ENCODE measurements around the gene RAB40B.
"Not testable (repeated sequence)": the region's sequence is repeated elsewhere in the genome, so short reads cannot be mapped to it uniquely, and the experiment has no call there.

The RAB40B gene, protein sequence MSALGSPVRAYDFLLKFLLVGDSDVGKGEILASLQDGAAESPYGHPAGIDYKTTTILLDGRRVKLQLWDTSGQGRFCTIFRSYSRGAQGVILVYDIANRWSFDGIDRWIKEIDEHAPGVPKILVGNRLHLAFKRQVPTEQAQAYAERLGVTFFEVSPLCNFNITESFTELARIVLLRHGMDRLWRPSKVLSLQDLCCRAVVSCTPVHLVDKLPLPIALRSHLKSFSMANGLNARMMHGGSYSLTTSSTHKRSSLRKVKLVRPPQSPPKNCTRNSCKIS

DNA sequence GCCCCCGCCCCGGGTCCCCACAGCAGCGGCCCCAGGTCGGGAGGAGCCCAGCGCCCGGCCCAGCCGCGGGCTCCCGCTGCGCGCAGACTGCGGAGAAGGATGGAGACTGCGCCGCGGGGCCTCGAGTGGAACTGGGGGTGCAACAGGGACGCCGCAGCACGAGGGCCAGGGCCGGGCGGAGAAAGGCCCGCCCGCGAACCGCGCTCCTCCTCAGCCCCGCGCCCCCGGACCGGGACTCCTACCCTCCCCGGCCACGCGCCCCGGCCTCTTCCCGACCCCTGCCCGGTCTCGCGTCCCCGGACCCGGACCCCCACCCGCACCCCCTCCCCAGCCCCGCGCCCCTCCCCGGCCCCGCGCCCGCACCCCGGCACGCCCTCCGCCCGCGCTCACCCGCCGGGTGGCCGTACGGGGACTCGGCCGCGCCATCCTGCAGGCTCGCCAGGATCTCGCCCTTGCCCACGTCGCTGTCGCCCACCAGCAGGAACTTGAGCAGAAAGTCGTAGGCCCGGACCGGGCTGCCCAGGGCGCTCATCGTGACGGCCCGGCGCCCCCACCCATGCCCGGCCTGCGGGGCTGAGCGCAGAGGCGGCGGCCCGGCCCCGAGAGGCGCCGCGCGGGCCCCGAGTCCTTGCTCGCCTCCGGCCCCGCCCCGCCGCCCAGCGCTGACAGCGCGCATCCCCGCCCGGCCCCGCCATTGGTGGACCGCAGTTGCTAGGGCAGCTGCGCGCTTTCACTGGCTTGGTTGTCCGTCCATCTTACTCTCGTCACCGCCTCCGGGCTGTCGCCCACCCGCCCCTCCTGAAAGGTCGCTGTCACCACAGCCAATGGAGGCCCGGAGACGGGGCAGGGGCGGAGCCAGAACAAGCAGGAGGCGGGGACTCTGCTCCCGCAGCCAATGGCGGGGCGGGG is at the start of gene RAB40B:
RAB40B (minus strand) TSS at position 634 of the 909 bp plus-strand sequence; CDS start at position 532, 102 bp downstream.
- peak; percentile 97 to 99 for ATAC-seq

DNA sequence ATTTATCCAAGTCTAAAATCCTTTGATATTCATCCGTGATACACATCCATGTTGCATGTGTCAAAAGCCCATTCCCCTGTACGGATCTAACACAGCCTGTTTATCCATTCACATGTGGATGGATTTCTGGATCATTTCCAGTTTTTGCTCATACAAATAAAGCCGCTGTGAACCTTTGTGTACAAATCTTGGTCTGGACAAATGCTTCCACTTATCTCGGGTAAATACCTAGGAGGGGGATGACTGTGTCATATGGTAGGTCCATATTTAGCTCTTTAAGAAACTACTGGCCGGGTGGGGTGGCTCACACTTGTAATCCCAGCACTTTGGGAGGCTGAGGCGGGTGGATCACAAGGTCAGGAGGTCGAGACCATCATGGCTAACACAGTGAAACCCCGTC is 47.0 kb upstream of the RAB40B start:
- no peak for ATAC-seq

DNA sequence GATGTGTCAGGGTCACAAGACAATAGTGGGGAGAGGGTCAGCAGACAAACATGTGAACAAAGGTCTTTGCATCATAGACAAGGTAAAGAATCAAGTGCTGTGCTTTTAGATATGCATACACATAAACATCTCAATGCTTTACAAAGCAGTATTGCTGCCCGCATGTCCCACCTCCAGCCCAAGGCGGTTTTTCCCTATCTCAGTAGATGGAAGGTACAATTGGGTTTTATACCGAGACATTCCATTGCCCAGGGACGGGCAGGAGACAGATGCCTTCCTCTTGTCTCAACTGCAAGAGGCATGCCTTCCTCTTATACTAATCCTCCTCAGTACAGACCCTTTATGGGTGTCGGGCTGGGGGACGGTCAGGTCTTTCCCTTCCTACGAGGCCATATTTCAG is 46.2 kb upstream of the RAB40B start:
- not testable (repeated sequence) for ATAC-seq

DNA sequence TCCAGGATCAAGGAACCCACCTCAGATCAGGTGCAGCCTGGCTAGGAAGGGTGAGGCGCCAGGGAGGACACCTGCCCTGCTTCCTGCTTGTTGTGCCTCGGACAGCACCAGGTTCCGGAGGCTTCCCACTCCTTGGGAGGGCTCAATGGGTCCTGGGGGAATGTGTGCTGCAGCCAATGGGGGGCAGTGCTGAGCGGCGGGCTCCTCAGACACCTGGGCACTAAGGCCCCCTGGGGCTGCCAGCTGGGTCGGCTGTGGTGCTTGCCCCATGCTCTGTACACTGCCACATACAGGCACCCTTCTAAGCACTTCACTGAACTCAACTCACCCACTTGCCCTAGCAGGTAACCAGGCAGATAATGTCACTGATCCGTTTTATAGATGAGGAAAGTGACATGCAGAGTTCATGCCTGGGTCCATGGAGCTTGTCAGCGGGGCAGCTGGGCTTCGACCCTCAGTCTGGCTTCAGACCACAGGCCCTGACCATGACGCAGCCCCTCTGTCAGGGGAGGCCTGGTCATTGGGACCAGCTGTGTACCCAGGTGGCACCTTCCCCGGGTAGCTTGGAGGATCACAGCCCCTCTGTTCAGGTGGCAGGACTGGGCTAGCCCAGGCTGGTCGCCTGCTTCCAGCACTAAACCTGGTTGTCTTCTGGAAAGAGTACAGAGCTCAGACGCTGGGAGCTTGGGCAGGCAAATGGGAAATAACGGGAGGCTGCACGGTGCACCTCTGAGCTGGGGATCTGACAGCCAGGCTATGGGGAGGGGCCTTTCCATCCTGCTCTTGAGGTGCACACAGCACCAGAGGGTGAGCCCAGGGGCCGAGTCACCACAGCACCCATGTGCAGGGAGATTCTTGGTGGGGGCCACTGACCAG is 45.1 kb upstream of the RAB40B start:
- ATAC-seq: no peak

DNA sequence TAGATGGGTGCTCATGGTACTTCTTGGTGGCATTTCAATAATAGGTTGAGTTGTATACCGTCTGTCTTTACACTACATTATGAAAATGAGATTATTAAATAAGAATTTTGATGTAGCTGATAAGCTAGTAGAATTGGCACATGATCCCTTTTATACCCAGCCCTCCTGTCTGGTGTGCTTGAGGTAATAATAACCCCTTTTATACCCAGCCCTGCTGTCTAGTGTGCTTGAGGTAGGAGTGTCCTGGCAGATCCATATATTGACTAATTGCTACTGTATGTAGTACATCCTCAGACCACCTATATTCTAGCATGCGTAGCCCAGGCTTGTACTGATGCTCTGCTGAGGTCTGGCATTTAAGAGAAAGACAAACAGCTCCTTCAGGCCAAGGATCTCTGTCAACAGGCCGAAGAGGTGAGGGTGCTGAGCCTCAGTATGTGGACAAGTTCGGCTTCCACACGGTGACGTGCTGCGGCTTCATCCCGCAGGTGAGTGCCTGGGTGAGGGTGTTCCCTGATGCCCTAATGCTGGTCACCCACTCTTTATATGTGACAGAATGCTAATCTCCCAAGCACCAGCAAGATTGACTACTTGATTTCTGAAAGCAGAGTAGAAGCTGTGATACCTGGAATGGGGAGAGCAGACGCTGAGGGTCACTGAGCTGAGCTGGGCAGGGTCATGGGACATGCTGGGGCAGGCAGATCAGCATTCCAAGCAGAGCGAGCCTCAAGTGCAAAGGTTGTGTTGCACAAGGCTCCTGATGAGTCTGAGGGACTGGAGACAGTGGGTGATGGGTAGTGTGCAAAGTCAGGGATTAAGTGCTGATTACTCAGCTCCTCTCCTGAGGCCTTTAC is 42.6 kb upstream of the RAB40B start:
- ATAC-seq: no peak

DNA sequence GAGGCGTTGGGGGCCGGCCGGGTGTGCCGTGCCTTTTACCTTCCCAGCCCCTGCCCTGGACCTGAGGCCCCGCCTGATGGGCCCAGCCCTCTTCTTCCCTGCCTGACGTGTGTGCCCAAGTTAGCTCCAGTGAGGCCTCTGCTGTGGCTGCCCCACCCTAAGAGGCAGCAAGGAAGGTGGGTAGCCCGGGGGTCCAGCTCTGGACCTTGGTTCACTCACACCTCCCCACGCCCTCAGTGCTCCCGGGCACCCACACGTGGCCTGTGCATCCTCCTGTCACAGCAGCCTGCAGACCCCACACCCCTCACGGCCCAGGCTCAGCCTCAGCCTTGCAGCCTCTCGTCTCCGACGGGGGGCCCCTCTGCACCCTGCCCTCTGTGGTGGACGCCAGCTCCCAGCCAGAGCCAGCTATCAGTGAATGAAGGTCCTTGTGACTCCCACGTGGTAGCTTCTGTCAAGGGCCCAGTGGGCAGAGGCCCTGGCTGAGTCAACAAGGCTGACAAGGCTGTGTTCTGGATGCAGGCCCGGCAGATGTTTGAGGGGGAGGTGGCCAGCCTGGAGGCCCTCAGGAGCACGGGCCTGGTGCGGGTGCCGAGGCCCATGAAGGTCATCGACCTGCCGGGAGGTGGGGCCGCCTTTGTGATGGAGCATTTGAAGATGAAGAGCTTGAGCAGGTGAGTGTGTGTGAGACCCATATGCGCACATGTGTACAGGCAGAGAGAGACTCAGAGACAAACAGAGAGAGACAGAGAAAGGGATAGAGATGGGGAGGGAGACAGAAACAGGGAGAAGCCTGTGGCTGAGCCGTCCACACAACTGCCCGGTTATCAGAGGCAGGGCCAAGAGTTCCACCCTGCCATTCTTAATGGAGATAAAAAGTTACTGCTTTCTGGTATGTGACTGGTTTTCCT is 39.7 kb upstream of the RAB40B start:
- no peak for ATAC-seq

DNA sequence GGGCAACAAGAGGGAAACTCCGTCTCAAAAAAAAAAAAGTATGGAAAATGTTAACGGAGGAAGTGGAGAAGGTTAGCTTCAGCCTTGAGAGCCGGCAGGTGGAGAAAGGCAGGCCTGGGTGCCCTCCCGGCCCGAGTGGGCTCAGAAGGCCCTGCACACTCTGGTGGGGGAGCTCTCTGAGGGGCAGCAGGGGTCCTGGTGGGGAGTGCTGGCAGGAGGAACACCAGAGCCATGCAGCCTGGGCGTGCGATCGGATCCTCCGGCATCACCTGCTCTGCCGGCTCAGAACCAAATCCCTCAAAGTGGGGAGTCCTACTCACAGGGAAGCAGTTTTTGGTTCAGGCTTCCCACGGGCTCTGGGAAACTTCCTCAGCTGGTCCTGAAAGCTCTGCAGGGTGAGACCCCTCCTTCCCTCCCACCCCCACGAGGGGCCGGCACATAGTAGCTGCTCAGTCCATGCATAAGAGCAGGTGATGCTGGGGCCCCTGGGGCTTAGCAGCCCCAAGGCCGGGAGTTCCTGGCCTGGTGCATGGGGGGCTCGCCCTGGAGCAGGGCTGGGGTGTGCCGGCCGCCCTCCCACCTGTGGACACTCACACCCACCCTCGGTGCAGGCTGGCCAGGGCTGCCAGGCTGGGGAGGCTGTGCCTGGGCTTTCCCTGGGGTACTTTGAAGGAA is 38.1 kb upstream of the RAB40B start:
- no peak for ATAC-seq

DNA sequence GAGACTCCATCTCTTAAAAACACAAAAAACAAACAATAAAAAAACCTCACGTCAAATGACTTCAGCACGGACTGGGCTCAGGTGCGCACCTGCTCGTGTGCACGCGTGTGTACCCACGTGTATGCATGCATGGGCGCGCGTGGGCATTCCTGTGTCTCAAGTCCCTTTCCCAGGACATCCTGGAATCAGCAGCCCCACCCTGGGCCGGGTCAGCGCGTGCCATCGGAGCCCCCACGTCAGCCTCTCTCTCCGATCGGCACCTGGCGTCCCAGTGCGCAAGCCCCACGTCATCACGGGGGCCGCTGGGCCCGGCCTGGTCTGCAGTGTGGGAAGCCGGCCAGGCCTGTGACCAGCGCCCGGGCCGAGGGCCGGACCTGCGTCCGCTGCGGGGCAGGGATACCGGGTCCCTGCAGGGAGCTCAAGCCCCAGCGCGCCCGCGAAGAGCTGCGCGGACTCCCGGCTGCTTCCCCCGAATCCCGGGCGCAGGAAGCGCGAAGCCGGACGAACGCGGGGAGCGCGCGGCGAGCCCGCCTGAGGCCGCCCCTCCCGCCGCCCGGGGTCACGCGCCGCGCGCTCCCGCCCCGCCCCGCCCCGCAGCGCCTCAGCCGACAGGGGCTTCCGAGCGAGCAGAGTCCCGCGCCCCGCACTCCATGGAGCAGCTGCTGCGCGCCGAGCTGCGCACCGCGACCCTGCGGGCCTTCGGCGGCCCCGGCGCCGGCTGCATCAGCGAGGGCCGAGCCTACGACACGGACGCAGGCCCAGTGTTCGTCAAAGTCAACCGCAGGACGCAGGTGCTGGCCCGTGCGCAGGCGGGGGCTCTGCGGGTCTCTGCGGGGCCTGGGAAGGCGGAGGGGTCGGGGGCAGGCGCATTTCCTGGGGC is 36.7 kb upstream of the RAB40B start, which contains the start of gene FN3K:
FN3K (plus strand) TSS at position 629 of the 880 bp plus-strand sequence; CDS start at position 651, 22 bp downstream.
- peak; percentile 38 to 56 for ATAC-seq

DNA sequence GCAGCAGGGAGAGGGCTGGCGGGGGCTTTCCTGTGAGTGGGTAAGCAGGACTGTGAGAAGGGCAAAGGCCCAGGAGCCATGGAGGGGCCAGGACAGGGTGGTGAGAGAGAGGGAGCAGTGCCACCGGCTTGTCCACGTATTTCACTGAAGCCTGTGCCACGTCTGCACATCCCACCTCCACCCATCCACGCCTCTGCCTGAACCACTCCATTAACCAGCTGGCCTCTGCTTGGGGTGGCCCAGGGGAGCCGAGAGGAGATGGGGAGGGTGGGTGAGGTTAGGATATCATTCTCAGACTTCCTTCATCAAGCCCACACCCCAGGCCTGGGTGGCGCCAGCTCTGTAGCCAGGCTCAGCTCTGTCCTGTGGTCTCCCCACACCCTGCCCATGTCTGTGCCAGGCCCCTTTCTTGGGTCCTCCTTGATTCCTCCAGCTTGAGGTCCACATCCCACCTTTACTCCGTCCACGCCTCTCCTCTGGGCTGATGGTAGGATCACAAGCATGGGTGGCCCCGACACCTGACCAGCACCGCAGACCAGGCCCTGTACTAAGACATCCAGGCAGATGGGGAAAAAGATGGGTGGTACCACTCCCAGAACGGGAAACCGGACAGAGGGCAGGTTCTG is 33.7 kb upstream of the RAB40B start:
- ATAC-seq: no peak

DNA sequence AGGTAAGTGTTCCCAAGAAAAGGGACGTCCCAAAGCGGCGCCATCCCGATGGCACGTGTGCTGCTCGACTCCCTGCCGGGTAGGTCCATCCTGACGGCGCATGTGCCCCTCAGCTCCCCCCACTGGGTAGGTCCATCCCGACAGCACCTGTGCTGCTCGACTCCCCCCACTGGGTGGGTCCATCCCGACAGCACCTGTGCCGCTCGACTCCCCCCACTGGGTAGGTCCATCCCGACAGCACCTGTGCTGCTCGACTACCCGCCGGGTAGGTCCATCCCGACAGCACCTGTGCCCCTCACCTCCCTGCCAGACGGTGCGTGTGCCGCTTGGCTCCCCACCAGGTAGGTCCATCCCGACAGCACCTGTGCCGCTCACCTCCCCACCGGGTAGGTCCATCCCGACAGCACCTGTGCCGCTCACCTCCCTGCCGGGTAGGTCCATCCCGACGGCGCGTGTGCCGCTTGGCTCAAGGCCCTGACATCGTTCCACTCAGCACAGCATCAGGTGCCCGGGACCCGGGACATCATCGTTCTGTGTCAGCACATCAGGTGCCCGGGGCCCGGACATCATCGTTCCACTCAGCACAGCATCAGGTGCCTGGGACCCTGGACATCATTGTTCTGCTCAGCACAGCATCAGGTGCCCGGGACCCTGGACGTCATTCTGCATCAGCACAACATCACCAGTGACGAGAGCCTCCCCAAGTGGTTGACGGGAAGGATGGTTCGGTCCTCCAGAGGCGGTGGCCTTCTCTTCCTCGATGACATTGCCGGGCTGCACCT is 31.2 kb upstream of the RAB40B start:
- ATAC-seq: no peak

DNA sequence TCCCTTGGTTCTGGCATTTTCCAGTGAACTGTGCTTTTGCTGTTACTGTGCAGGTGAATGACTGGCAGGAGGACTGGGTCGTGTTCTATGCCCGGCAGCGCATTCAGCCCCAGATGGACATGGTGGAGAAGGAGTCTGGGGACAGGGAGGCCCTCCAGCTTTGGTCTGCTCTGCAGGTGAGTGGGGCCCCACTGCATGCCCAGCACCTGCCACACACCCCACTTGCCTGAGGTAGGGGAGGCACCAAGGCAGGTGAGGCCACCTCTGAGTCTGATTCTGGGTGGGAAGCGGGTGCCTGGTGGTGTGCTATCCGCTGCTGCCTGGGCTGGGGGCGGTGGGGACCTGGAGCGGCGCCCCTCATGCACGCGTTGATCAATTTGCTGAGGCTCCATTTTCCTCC is 27.9 kb upstream of the RAB40B start:
- no peak for ATAC-seq

DNA sequence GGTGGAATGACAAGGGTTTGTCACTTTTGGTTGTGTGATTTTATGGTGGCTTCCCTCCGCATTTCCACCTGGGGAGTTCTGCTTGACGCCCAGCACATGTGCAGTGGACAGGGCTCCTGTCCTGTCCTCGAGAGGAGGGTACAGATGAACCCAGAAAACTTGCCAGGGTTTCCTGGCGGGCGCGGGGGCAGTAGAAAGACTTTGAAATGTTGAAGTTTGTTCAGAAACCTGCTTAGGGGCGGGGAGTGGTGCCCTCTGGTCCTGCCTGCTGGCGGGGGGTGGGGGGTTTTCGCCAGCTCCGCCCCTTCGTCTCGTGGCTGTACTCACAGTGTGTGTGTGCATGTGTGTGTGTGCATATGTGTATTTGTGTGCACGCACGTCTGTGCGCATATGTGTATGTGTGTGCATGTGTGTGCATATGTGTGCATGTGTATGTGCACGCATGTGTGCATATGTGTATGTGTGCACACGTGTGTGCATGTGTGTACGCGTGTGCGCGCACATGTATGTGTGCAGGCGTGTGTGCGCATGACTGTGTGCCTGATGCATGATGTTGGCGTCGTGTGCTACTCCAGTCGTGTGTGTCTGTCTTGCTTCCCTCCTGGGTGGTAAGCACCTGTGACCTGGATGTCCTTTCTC is 24.8 kb upstream of the RAB40B start:
- ATAC-seq: no peak

DNA sequence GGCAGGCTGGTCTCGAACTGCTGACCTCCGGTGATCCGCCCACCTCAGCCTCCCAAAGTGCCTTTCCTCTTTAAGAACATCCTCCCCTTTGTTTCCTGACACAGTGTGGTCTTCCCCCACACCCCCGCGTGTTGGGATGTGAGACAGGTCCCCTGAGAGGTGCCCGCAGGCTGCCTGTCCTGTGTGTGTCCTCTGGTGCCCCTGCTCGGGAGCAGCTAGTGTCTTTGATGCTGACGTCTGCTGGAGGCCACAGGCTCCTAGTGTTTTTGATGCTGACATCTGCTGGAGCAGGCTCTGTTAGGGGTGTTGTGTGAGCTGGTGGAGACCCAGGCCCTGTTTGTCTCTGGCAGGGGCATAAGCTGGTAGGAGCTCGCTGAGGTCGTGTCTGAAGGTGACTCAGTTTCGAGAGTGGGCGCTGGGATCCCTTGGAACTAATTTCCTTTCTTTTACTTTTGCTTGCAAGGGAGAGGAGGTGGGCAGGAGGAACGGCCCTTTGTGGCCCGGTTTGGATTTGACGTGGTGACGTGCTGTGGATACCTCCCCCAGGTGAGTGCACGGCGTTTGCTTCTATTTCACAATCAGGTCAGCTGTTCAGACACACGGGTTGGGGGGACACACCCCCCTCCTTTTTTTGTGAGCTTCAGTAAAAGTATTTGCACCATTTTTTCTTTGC is 24.0 kb upstream of the RAB40B start:
- no peak for ATAC-seq

DNA sequence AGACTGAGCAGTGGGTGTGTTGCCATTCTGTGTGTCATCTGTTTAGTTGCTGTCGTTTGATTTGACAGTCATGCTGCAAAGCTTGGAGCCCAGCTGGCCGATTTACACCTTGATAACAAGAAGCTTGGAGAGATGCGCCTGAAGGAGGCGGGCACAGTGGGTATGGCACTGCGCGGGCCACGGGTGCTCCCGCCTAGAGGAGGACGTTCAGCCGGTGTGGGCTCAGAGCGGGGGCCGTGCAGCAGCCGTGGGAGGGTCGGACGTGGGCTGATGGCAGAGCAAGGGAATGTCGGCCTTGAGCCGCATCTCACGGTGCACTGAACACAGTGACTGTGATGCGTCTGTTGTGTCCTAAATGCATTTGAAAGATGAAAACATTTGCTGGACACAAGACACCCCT is 21.7 kb upstream of the RAB40B start:
- no peak for ATAC-seq

DNA sequence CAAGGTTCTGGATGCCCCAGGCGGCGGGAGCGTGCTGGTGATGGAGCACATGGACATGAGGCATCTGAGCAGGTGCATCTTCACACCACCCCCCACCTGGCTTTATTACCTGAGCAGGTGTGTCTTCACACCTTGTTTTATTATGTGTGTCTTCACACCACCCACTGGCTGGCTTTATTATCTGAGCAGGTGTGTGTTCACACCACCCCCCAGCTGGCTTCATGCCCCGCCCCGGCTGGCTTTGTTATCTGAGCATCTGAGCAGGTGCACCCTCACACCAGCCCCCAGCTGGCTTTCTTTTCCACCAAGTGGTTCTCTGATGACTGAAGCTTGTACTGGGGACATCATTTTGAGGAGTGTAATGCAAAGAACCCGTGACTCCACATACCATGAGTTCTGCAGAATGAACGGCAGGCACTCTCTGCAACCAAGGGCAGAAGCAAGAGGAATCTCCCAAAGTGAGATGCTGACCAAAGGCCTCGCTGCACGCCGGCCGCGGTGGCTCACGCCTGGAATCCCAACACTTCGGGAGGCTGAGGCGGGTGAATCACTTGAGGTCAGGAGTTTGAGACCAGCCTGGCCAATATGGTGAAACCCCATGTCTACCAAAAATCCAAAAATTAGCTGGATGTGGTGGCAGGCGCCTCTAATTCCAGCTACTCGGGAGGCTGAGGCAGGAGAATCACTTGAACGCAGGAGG is 20.6 kb upstream of the RAB40B start:
- no peak for ATAC-seq

Measured in activated CD4-positive, CD25-positive, alpha-beta regulatory T cell treated with anti-CD3 and anti-CD28 coated beads, Interleukin-2, amount 50 U/mL, for 24 hours (primary cell).